Subcutaneous abdominal adipose tissue (tissue), 5 donors: ENCODE measurements around the gene GAPDHS.

ENCODE experiments used
- H3K27ac ChIP-seq: one replicate; pipeline ENCODE4 v1.7.0; 2013; ENCODE audit warnings: low read depth, mild to moderate bottlenecking, inconsistent platforms, low read length, moderate library complexity
- H3K27me3 ChIP-seq, 5 donors: one replicate each; pipeline ENCODE4 v1.7.0; 2013; ENCODE audit warnings: low read length in 5 of 5, inconsistent platforms in 1 of 5; ENCODE audit not compliant: control insufficient read depth in 5 of 5, insufficient read depth in 4 of 5
- H3K36me3 ChIP-seq, 5 donors: one replicate each; pipeline ENCODE4 v1.7.0; 2013; ENCODE audit warnings: low read length in 5 of 5; ENCODE audit not compliant: control insufficient read depth in 5 of 5, insufficient read depth in 5 of 5
- H3K4me1 ChIP-seq, 5 donors: one replicate each; pipeline ENCODE4 v1.7.0; 2013; ENCODE audit warnings: low read length in 5 of 5, mild to moderate bottlenecking in 3 of 5, moderate library complexity in 1 of 5; ENCODE audit not compliant: control insufficient read depth in 5 of 5, insufficient read depth in 5 of 5
- H3K4me3 ChIP-seq, 5 donors: one replicate each; pipeline ENCODE4 v1.7.0; 2013; ENCODE audit warnings: low read length in 5 of 5, low read depth in 1 of 5
- H3K9ac ChIP-seq, 5 donors: one replicate each; pipeline ENCODE4 v1.7.0; 2013; ENCODE audit warnings: low read length in 5 of 5, mild to moderate bottlenecking in 4 of 5, moderate library complexity in 3 of 5
- H3K9me3 ChIP-seq, 5 donors: one replicate each; pipeline ENCODE4 v1.7.0; 2013; ENCODE audit warnings: low read length in 5 of 5; ENCODE audit not compliant: control insufficient read depth in 5 of 5
- donor health status: healthy.
- donor health status: healthy.
- donor health status: healthy.
- donor health status: healthy.
- donor health status: healthy.

Gene GAPDHS

DNA sequence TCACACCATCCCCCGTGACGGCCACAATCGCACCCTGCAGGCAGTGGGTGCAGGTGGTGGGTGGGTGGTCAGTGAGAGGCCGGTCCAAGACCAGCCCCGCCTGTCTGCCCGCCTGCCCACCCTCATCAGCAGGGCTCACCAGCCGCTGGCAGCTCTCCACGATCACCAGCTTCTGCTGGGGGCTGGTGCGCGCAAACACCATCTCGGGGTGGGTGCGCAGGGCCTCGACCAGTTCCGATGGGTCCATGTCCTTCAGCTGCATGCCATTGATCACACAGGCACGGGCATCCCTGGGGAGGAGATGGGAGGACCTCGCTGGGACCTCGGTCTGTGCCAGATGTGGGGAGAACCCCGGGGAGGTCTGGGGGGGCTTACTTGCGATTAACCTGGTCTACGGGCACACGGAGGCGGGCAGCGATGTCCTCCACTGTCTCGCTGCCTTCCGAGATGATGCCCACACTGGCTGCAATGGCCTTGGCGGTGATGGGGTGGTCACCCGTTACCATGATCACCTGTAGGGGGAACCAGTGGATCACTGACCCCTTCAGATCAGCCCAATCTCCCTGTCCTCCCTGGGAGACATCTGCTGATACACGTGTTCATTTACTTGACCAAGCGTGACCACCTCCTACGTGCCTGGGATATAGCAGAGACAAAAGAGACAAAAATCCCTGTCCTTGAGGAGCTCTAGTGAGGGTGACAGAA, 22.2 kb downstream of the GAPDHS start:
- no peaks in the 10 kb centered on the region for H3K9me3 ChIP-seq
- H3K27ac ChIP-seq: no peak overlapping the region
- no peak overlapping the region for H3K9ac ChIP-seq
- H3K36me3 ChIP-seq: peaks cover 0 to 5% (median 0%) of the 10 kb centered on the region in 5 donors
- H3K27me3 ChIP-seq: peaks cover 20 to 48% (median 37%) of the 10 kb centered on the region in 5 donors
- no peak overlapping the region for H3K4me3 ChIP-seq
- H3K4me1 ChIP-seq: peaks cover 0 to 11% (median 8%) of the 10 kb centered on the region in 5 donors

DNA sequence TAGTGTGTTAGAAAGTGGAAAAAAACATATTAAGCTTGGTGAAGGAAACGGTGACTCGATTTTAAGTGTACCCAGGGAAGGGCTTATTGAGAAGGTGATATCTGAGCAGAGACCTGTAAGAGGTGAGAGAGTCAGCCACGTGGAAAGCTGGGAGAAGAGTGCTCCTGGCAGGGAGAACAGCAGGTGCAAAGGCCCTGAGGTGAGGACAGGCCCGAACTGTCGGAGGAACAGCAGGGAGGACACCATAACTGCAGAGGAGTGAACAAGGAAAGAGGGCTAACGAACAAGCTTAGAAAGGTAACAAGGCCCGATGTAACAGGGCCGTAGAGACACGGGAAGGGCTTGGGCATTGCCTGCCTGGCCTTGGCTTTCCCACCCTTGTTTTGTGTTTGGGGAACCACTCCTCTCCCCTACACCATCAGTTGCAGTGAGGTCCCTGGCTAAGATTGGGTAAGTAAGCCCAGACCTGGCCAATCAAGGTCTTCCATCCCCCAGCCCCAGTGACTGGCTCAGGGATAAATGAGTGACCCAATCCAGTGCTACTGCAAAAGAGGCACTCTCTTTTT, 22.9 kb downstream of the GAPDHS start:
- Histone ChIP-seq H3K27me3 (peaks cover 20 to 55% (median 43%) of the 10 kb centered on the region in 5 donors), H3K9ac (no peak overlapping the region), H3K4me1 (peaks cover 0 to 11% (median 8%) of the 10 kb centered on the region in 5 donors), H3K9me3 (no peaks in the 10 kb centered on the region), H3K4me3 (no peak overlapping the region), H3K27ac (no peak overlapping the region), H3K36me3 (no peaks in the 10 kb centered on the region)

DNA sequence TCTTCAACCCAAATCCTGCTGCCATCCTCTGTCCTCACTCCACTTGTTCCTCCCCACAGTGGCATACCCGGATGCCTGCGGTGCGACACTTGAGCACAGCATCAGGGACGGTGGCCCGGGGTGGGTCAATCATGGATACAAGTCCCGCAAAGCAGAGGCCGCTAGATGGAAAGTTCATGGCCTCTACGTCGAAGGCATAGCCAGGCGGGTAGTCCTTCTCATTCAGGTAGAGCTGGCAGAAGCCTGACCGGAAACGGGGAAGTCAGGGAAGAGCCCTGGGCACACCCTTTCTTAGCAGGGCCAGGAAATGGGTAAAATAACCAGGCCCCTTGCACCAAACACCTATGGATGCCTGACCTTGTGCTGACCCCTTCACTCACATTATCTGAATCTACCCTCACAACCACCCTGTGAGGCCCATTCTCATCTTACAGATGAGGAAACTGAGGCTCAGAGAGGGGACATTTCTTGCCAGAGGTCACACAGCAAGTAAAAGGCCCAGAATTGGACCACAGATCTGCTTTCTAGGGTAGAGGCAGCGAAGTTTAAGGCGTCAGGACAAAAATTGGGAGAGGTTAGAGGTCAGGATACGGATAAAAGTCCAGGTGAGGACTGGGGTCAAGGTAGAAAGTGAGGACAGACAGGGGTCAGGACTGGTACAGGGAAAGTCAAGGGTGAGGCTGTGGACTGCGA, 23.7 kb downstream of the GAPDHS start:
- no peak overlapping the region for H3K27ac ChIP-seq
- peaks cover 0 to 11% (median 8%) of the 10 kb centered on the region in 5 donors for H3K4me1 ChIP-seq
- peak overlapping the region in 1 of 5 donors; percentile 23 for H3K4me3 ChIP-seq
- no peaks in the 10 kb centered on the region for H3K9me3 ChIP-seq
- H3K9ac ChIP-seq: no peak overlapping the region
- H3K36me3 ChIP-seq: no peaks in the 10 kb centered on the region
- peaks cover 20 to 60% (median 48%) of the 10 kb centered on the region in 5 donors for H3K27me3 ChIP-seq

DNA sequence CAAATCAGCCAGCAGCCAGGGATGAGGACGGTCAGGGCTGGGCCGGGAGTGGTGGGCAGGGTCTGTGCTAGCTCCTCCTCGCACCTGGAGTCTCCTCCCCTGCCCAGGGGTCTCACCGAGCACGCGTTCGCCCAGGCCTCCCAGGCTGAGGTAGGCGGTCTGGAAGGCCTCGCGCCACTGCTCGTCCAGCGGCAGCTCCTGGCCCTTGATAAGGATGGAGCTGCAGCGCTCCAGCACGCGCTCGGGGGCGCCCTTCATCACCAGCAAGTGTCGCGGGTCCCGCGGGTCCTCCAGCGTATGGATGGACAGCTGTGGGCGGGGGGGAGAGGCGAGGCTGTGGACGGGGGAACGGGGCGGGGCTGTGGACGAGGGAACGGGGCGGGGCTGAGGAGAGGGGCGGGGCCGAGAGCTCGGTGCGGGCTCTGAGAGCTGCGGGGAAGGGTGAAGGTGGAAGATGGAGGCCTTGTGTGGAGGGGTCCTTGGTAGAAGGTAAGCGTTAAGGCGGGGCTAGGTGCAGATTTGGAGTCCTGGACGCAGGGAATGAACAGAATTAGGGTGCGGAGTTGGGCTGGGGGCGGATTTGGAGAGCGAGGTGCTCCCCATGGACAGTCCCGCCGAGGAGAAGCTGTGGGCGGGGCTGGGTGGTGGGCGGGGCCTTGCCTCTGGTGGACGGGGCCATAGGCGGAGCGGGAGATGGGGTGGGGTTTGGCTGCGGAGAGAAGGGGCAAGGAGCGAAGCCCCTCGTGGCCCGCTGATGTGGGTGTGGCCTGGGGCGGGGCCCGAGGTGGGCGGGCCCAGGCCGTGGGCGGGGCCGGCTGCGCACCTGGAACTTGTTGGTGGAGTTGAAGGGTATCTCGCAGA, 24.5 kb downstream of the GAPDHS start:
- Histone ChIP-seq H3K27ac (no peak overlapping the region), H3K9ac (no peak overlapping the region), H3K27me3 (peaks cover 20 to 68% (median 53%) of the 10 kb centered on the region in 5 donors), H3K9me3 (no peaks in the 10 kb centered on the region), H3K36me3 (no peaks in the 10 kb centered on the region), H3K4me3 (peak overlapping the region in 4 of 5 donors; percentile 45 to 56 (median 48)), H3K4me1 (peaks cover 0 to 11% (median 8%) of the 10 kb centered on the region in 5 donors)

DNA sequence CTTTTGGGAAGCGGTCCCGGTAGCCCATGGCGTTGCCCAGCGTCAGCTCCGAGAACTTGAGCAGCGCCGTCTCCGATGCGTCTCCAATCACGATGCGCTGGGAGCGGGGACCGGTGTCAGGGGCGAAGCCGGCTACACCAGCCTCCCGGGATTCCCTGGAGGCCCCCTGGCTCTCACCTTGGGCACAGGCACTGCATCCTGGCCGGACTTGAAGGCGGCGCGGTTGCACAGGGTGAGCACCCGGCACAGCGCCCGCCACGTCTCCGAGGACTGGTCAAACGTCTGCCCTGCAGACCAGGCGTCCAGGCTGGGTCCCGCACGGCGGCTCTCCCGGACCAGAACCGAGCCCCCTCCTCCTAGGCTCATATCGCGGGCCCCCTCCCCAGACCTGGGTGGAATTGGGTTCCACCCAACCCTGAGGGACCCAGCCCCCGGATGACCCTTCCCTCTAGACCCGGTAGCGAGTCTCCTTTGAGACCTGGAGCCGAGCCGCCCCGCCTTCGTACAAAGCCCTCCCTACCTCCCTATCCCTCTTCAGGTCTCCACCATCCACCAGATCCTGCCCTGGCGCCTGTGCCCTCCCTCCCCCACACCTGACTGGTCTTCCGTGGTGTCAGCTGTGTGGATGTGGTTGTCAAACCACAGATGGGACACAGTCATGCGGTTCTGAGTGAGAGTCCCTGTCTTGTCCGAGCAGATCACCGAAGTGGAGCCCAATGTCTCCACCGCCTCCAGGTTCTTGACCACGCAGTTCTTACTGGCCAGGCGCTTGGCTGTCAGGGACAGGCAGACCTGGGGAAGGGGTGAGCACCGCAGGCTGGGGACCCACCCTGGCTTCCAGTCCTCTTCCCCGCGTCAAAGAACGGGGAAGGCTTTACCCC, 25.4 kb downstream of the GAPDHS start:
- no peaks in the 10 kb centered on the region for H3K9me3 ChIP-seq
- H3K4me1 ChIP-seq: peaks cover 0 to 11% (median 8%) of the 10 kb centered on the region in 5 donors
- no peak overlapping the region for H3K9ac ChIP-seq
- no peaks in the 10 kb centered on the region for H3K36me3 ChIP-seq
- H3K27me3 ChIP-seq: peaks cover 20 to 67% (median 49%) of the 10 kb centered on the region in 5 donors
- peak overlapping the region in 1 of 5 donors; percentile 48 for H3K4me3 ChIP-seq
- no peak overlapping the region for H3K27ac ChIP-seq

DNA sequence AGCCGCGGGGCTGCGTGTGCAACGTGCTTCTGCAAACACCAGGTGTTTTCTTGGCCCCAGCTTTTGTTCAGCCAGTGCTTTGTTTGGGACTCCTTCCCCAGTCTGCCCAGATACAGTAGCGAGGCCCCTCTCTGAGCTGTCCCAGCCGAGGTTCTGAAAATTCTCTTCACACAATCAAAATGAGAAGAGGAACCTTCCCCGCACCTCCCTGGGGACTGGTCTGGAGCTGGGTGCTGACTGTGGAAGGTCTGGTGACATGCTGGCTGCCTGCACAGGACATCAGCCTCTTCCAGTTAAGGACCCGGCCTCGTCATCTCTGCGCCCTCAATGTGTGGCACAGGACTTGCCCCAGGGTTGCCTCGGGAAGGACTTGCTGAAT, 26.0 kb downstream of the GAPDHS start:
- Histone ChIP-seq H3K27ac (no peak overlapping the region), H3K27me3 (peaks cover 20 to 63% (median 50%) of the 10 kb centered on the region in 5 donors), H3K4me3 (no peak overlapping the region), H3K36me3 (no peaks in the 10 kb centered on the region), H3K4me1 (peaks cover 0 to 11% (median 8%) of the 10 kb centered on the region in 5 donors), H3K9me3 (no peaks in the 10 kb centered on the region), H3K9ac (no peak overlapping the region)

DNA sequence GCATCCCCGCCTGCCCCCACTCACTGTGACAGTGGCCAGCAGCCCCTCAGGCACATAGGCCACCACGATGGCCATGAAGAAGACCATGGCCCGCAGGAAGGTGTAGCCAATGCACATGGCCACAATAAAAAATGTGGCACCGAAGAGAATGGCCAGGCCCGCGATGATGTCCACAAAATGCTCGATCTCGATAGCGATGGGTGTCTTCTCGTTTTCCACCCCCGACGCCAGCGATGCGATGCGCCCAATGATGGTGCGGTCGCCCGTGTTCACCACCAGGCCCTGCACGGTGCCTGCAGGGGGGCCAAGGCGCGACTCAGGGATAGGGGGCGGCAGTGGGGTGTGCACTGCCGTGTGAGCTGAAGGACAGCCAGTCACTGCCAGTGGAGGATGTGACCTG, 26.5 kb downstream of the GAPDHS start:
- no peaks in the 10 kb centered on the region for H3K9me3 ChIP-seq
- peaks cover 20 to 68% (median 52%) of the 10 kb centered on the region in 5 donors for H3K27me3 ChIP-seq
- H3K9ac ChIP-seq: no peak overlapping the region
- peaks cover 0 to 11% (median 8%) of the 10 kb centered on the region in 5 donors for H3K4me1 ChIP-seq
- H3K27ac ChIP-seq: no peak overlapping the region
- H3K4me3 ChIP-seq: no peak overlapping the region
- no peaks in the 10 kb centered on the region for H3K36me3 ChIP-seq

DNA sequence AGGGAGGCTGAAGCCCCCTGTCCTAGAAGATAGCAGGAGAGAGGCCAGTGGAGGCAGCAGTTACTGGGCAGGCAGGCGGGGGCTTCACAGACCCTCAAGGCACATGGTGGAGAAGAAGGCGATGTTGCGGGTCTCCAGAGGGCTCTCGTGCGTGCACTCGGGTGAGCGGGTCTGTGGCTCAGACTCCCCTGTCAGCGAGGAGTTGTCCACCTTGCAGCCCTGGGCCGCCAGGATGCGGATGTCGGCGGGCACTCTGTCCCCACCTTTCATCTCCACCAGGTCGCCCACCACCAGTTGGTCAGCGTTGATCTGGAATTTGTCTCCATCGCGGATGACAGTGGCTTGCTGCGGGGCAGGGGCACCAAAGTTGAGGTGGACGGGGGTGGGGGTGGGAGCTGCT, 27.0 kb downstream of the GAPDHS start:
- Histone ChIP-seq H3K27ac (no peak overlapping the region), H3K27me3 (peaks cover 20 to 69% (median 56%) of the 10 kb centered on the region in 5 donors), H3K4me3 (no peak overlapping the region), H3K36me3 (no peaks in the 10 kb centered on the region), H3K9me3 (no peaks in the 10 kb centered on the region), H3K4me1 (peaks cover 0 to 11% (median 8%) of the 10 kb centered on the region in 5 donors), H3K9ac (no peak overlapping the region)

DNA sequence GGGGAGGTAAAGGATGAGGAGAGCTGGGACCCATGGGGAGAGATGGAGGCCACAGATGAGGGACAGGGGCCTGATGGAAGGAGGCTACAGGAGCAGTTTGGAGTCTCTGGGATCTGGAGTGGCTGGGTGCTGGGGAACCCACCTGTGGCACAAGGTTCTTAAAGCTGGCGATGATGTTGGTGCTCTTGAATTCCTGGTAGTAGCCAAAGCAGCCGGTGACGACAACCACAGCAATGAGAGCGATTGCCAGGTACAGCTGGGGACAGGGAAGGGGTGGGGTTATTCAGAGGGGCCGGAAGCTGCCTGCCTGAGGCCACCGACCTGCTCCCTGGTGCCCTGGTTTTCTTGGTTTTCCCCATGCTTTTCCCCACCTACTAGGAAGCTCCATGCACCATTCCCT, 27.4 kb downstream of the GAPDHS start:
- H3K27ac ChIP-seq: no peak overlapping the region
- H3K27me3 ChIP-seq: peaks cover 20 to 67% (median 54%) of the 10 kb centered on the region in 5 donors
- H3K4me3 ChIP-seq: no peak overlapping the region
- H3K9ac ChIP-seq: no peak overlapping the region
- H3K4me1 ChIP-seq: peaks cover 0 to 11% (median 8%) of the 10 kb centered on the region in 5 donors
- no peaks in the 10 kb centered on the region for H3K36me3 ChIP-seq
- no peaks in the 10 kb centered on the region for H3K9me3 ChIP-seq
